Measurements from ENCODE around the gene RFX2. TPM values are rescaled to one million over a fixed set of nuclear protein-coding genes. Genes with fewer than 3 reads are reported as not detected.

The RFX2 gene
- 10 to 100 TPM; 12.7 to 16.1 TPM for total RNA-seq

DNA sequence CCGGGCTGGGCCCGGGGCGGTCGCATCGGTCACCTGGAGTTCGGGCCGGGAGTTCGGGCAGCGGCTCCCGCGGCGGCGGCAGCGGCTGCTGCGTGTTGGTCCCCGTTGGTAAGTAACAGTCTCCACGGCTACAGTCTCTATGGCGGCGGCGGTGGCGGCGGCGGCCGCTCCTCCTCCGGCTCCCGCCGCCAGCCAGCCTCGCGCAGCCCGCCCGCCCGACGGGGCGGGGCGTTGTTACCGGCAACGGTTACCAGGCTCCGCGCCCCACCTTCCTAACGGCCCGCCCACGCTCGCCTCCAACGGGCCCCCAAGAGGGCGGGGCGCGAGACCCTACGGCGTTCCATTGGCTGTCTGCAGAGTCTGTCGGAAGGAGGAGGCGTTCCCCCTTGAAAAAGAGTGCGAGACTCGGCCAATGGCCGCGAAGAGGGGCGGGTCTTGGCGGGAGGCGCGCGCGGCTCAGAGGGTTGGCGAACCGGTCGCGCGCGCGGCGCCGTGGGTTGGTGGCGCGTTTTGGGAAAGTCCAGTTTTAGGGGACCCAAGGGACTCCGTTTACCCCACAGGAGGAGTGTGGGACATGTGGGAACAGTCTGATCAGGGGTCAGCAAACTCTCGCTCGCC, at the start of gene RFX2:
RFX2 (minus strand) TSS at position 141 of the 618 bp plus-strand sequence. CDS start 63,004 bp downstream, outside the sequence.
- Histone ChIP-seq H3K36me3 (no peaks in the 10 kb centered on the region), H3K4me3 (peak within 1 kb of the TSS; percentile 61 to 74), H3K4me1 (peaks cover 0 to 19% of the 10 kb centered on the region in 2 donors), H3K9me3 (no peaks in the 10 kb centered on the region), H3K27me3 (no peaks in the 10 kb centered on the region), H3K27ac (peak within 1 kb of the TSS; percentile 93 to 95)
- peak; percentile 99 for DNase-seq (ENCODE audit: low spot score)
- TF ChIP-seq, protein P1, sequence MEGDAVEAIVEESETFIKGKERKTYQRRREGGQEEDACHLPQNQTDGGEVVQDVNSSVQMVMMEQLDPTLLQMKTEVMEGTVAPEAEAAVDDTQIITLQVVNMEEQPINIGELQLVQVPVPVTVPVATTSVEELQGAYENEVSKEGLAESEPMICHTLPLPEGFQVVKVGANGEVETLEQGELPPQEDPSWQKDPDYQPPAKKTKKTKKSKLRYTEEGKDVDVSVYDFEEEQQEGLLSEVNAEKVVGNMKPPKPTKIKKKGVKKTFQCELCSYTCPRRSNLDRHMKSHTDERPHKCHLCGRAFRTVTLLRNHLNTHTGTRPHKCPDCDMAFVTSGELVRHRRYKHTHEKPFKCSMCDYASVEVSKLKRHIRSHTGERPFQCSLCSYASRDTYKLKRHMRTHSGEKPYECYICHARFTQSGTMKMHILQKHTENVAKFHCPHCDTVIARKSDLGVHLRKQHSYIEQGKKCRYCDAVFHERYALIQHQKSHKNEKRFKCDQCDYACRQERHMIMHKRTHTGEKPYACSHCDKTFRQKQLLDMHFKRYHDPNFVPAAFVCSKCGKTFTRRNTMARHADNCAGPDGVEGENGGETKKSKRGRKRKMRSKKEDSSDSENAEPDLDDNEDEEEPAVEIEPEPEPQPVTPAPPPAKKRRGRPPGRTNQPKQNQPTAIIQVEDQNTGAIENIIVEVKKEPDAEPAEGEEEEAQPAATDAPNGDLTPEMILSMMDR (IDR thresholded peaks at IDR 0.05), result no peak

DNA sequence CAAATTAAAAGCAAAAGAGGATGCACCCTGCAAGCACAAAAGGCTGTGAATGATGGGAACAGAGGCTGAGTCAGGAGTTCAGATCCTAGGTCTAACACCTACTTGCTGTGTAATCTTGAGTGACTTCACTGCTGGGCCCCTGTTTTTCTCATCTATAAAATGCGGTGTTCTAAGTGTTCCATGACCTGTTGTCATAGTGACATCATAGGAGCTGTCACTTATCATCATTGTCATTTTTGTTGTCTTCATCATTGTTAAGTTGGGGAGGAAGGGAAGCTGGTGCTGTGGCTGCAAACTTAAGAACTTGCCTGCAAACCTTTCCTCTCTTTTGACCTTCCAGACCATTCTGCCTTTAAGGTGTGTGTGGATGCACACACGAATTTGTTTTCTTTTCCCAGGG, 45.7 kb upstream of the RFX2 start:
- no peaks in the 10 kb centered on the region for H3K4me1 ChIP-seq
- no peaks in the 10 kb centered on the region for H3K27me3 ChIP-seq
- peaks cover 0 to 25% of the 10 kb centered on the region in 2 donors for H3K9me3 ChIP-seq
- no peak for DNase-seq (ENCODE audit: low spot score)
- TF ChIP-seq, protein P1 (IDR thresholded peaks at IDR 0.05), result no peak
- H3K27ac ChIP-seq, result no peak overlapping the region
- H3K4me3 ChIP-seq, result no peak overlapping the region
- H3K36me3 ChIP-seq, result no peaks in the 10 kb centered on the region

DNA sequence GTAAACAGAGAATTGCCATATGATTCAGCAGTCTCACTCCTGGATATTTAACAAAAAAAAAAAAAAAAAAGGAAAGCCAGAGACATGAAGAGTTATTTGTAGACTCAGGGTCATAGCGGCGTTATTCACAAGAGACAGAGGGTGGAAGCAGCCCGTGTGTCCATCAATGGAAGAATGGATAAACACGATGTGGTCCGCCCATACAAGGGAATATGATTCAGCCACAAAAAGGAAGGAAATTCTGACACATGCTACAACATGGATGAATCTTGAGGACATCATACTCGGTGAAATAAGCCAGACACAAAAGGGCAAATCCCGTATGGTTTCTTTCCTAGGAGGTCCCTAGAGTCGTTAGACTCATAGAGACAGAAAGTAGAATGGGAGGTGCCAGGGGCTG, 40.0 kb upstream of the RFX2 start:
- Histone ChIP-seq H3K4me1 (no peaks in the 10 kb centered on the region), H3K4me3 (no peak overlapping the region), H3K27me3 (no peaks in the 10 kb centered on the region), H3K9me3 (peaks cover 0 to 8% of the 10 kb centered on the region in 2 donors), H3K36me3 (no peaks in the 10 kb centered on the region), H3K27ac (no peak overlapping the region)
- no peak for DNase-seq (ENCODE audit: low spot score)
- TF ChIP-seq, protein P1 (IDR thresholded peaks at IDR 0.05), result no peak

DNA sequence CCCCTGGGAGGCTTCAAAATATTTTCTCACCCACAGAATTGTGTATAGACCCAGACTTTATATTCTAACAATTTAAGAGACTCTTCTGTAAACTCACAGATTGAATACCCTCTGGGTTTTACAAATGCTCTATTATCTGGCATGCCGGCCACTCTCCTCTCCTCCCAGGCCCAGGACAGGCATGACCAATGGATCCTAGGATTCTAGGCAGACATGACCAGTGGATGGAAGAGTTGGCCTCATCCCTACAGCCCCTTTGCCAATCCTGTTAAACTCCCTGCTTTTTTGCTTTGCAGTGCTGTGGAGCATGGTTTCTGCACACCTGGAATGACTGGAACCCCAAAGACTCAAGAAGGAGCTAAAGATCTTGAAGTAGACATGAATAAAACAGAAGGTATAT, 30.9 kb upstream of the RFX2 start:
- Histone ChIP-seq H3K27me3 (no peaks in the 10 kb centered on the region), H3K4me1 (no peaks in the 10 kb centered on the region), H3K4me3 (no peak overlapping the region), H3K27ac (no peak overlapping the region), H3K36me3 (no peaks in the 10 kb centered on the region), H3K9me3 (no peaks in the 10 kb centered on the region)
- no peak for DNase-seq (ENCODE audit: low spot score)
- TF ChIP-seq, protein P1 (IDR thresholded peaks at IDR 0.05), result no peak

DNA sequence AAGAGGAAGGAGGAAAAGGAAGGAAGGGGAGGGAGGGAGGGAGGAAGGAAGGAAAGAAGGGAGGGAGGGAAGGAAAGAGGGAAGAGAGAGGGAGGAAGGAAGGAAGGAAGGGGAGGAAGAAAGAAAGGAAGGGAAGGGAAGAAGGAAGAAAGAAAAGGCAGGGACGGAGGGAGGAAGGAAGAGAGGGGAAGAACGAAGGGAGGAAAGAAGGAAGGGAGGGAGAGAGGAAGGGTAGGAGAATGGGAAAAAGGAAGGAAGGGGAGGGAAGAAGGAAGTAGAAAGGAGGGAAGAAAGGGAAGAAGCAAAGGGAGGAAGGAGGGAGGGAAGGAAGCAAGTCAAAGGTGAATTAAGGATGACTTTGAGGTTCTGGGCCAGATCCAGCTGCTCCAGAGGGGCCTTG, 28.2 kb upstream of the RFX2 start:
- Histone ChIP-seq H3K36me3 (no peaks in the 10 kb centered on the region), H3K4me1 (no peaks in the 10 kb centered on the region), H3K4me3 (no peak overlapping the region), H3K27ac (no peak overlapping the region), H3K9me3 (no peaks in the 10 kb centered on the region), H3K27me3 (no peaks in the 10 kb centered on the region)
- DNase-seq (ENCODE audit: low spot score), result no peak
- TF ChIP-seq, protein P1 (IDR thresholded peaks at IDR 0.05), result no peak

DNA sequence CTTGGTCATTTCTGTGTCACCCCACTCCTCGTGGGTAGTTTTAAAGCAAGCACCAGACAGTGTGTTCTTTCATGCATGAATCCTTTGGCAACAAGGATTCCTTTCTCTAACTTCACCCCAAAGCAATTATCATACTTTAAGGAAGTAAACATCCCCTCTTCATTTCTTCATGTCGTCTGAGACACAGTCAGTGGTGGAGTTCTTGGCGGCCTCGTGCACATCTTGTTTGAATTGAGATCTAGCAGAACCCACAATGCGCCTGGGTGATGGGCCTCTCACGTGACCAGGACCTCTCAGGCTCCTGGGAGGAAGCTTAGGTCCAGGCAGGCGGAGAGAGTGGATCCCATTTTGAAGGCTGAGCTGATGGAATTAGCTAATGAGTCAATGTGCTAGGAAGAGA, 27.8 kb upstream of the RFX2 start:
- no peaks in the 10 kb centered on the region for H3K27me3 ChIP-seq
- no peaks in the 10 kb centered on the region for H3K9me3 ChIP-seq
- no peak overlapping the region for H3K27ac ChIP-seq
- TF ChIP-seq, protein P1 (IDR thresholded peaks at IDR 0.05), result no peak
- H3K4me1 ChIP-seq, result no peaks in the 10 kb centered on the region
- DNase-seq (ENCODE audit: low spot score), result no peak
- no peaks in the 10 kb centered on the region for H3K36me3 ChIP-seq
- no peak overlapping the region for H3K4me3 ChIP-seq
